Measurements from ENCODE around the gene PTGDR. TPM values are rescaled to one million over a fixed set of nuclear protein-coding genes. Genes with fewer than 3 reads are reported as not detected.
A peak's percentile ranks its signal among the peaks of the same experiment; 100 is the strongest.

Gene PTGDR
- total RNA-seq, 1 donor from 2014 or later, result not detected

- FAIRE-seq (no peak), DNase-seq (ENCODE audit: low read depth) (peak; percentile 32)
- Histone ChIP-seq H3K27me3 (ENCODE audit: control insufficient read depth, insufficient read depth, low read length) (peaks cover 27% of the 10 kb centered on the region), H3K36me3 (ENCODE audit: control insufficient read depth, insufficient read depth, low read length) (no peaks in the 10 kb centered on the region), H3K4me3 (ENCODE audit: low read depth, low read length) (no peak overlapping the region)
- no peak for TF ChIP-seq CTCF (IDR thresholded peaks at IDR 0.05; ENCODE audit: insufficient read depth, low read length, severe bottlenecking)
Measured at GRCh38 chr14:52266179-52266578, 1.3 kb upstream of the PTGDR start.

- FAIRE-seq (no peak), DNase-seq (ENCODE audit: low read depth) (no peak)
- Histone ChIP-seq H3K36me3 (ENCODE audit: control insufficient read depth, insufficient read depth, low read length) (no peaks in the 10 kb centered on the region), H3K27me3 (ENCODE audit: control insufficient read depth, insufficient read depth, low read length) (peaks cover 29% of the 10 kb centered on the region), H3K4me3 (ENCODE audit: low read depth, low read length) (no peak overlapping the region)
- no peak for TF ChIP-seq CTCF (IDR thresholded peaks at IDR 0.05; ENCODE audit: insufficient read depth, low read length, severe bottlenecking)
Measured at GRCh38 chr14:52266782-52267181, 716 bp upstream of the PTGDR start.

- DNase-seq (ENCODE audit: low read depth) (no peak), FAIRE-seq (no peak)
- Histone ChIP-seq H3K4me3 (ENCODE audit: low read depth, low read length) (no peak overlapping the region), H3K36me3 (ENCODE audit: control insufficient read depth, insufficient read depth, low read length) (no peaks in the 10 kb centered on the region), H3K27me3 (ENCODE audit: control insufficient read depth, insufficient read depth, low read length) (peaks cover 30% of the 10 kb centered on the region)
- TF ChIP-seq CTCF (IDR thresholded peaks at IDR 0.05; ENCODE audit: insufficient read depth, low read length, severe bottlenecking), result no peak
Measured at GRCh38 chr14:52268279-52269061, 972 bp downstream of the PTGDR start.

GRCh38 chr14:52269100-52269499 is 1.6 kb downstream of the PTGDR start:
- H3K27me3 ChIP-seq (ENCODE audit: control insufficient read depth, insufficient read depth, low read length), result peaks cover 32% of the 10 kb centered on the region
- DNase-seq (ENCODE audit: low read depth), result no peak
- FAIRE-seq, result no peak
- no peak for TF ChIP-seq CTCF (IDR thresholded peaks at IDR 0.05; ENCODE audit: insufficient read depth, low read length, severe bottlenecking)
- H3K4me3 ChIP-seq (ENCODE audit: low read depth, low read length), result no peak overlapping the region
- no peaks in the 10 kb centered on the region for H3K36me3 ChIP-seq (ENCODE audit: control insufficient read depth, insufficient read depth, low read length)

GRCh38 chr14:52269982-52270381 is 2.5 kb downstream of the PTGDR start:
- no peak for FAIRE-seq
- H3K27me3 ChIP-seq (ENCODE audit: control insufficient read depth, insufficient read depth, low read length), result peaks cover 34% of the 10 kb centered on the region
- no peaks in the 10 kb centered on the region for H3K36me3 ChIP-seq (ENCODE audit: control insufficient read depth, insufficient read depth, low read length)

More at GRCh38 chr14:52269982-52270381, 2.5 kb downstream of the PTGDR start:
- no peak overlapping the region for H3K4me3 ChIP-seq (ENCODE audit: low read depth, low read length)
- DNase-seq (ENCODE audit: low read depth), result no peak
- TF ChIP-seq CTCF (IDR thresholded peaks at IDR 0.05; ENCODE audit: insufficient read depth, low read length, severe bottlenecking), result no peak
